ENCODE data around the gene DIS3L2. TPM values are rescaled to one million over a fixed set of nuclear protein-coding genes. Genes with fewer than 3 reads are reported as not detected.

The DIS3L2 gene
- total RNA-seq, 1 donor from 2014 or later = 30.2 TPM

DNA sequence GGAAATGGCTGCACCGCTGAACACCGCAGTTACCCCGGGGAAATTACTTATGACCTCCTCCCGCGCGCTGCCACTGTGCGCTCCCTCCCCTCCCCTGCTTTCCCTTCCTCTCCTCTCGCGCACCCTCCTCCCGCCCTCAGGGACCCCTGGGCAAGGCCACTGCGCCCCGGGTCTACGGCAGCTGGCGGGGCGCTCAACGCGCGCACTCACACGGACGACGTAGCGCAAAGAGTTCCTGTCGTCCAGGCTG, 424.9 kb downstream of the DIS3L2 start:
- DNase-seq (ENCODE audit: low spot score) = no peak
- Mint-ChIP-seq H3K27ac (no peak overlapping the region), H3K4me3 (ENCODE audit: low read depth) (no peak overlapping the region), H3K9me3 (no peaks in the 10 kb centered on the region), H3K27me3 (ENCODE audit: low read depth) (peaks cover 44% of the 10 kb centered on the region), H3K4me1 (ENCODE audit: low read depth) (peaks cover 2% of the 10 kb centered on the region), H3K36me3 (ENCODE audit: low read depth) (no peaks in the 10 kb centered on the region)
- intact Hi-C loops (cut with micrococcal nuclease) = loop anchor here (5.0 kb wide), 1 partner anchor 34 kb away; no protein-coding TSS in a partner anchor

Other genes starting within 250 kb of the DIS3L2 start
- gene PDE6D, start 180.4 kb upstream of the DIS3L2 start, total RNA-seq = 35.5 and 35.6 TPM in 2 replicates
- 62.1 and 66.0 TPM in 2 replicates for gene COPS7B, start 175.3 kb upstream of the DIS3L2 start, total RNA-seq
- 0.23 and 0.41 TPM in 2 replicates for gene NPPC, start 35.3 kb upstream of the DIS3L2 start, total RNA-seq

Measured in activated T-helper 2 cell treated with anti-CD3 and anti-CD28 coated beads, Interferon-gamma antibody, Interleukin-2, Interleukin-4, amounts not matched to agents 10 μg/mL and 5 μg/mL and 100 μg/mL, durations not matched to agents 14 hours and 24 hours and 36 hours (primary cell).